CD4-positive, alpha-beta T cell treated with Interferon alpha-2 for 1 hour (primary cell): Measurements from ENCODE around the gene KCNA4.
"Not testable (repeated sequence)": the region's sequence is repeated elsewhere in the genome, so short reads cannot be mapped to it uniquely, and the experiment has no call there.

Source experiments
- DNase-seq, 2 donors: peaks; one replicate each; pipeline ENCODE4 v3.0.0-alpha.2; 2020 to 2022

The KCNA4 gene

DNA sequence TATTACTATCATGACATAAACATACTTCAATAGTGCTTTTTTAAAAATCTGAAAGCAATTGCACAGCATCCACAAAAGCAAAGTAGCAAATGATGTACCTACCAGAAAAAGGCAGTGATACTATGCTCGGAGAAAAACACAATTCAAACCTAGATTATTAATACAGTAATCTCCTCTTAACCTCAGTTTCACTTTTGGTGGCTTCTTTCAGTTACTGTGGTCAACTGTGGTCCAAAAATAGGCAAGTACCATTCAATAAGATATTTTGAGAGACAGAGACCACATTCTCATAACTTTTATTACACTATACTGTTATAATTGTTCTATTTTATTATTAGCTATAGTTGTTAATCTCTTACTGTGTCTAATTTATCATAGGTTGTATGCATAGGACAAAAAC, 20.8 kb downstream of the KCNA4 start:
- no peak for DNase-seq

DNA sequence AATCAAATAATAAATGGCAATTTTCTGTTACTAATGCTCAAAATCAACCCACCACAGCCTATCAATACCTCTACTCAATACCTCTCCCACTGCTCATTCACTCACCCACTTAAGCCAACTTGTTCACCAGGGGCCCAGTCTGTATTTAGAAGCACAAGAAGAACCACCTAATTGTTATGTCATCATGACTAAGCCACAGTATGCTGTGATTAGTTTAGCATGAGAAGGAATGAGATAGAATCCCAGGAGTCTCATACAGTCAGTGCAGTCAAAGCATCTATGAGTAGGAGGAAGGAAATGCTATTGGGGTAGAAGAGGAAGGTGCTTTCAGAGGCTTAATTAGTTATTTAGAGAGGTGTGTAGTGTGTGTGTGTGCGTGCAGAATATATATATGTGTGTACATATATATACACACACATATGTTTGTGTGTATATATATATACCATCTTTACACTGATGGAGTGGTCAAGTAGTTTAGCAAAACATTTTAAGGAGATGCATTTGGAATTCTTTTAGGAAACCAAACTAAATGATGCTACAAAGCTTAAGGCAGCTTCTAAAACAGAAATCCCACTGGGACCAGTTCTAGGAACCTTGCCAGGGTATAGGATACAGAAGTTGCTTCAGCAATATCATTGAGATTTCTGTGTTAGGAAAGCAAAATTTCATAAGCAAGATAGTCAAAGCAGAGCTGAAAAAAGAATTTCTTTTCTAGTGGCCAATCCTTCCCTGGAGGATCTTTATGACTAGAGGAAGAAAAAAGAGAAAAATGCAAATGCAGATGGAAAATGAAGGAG, 27.5 kb downstream of the KCNA4 start:
- no peak for DNase-seq

DNA sequence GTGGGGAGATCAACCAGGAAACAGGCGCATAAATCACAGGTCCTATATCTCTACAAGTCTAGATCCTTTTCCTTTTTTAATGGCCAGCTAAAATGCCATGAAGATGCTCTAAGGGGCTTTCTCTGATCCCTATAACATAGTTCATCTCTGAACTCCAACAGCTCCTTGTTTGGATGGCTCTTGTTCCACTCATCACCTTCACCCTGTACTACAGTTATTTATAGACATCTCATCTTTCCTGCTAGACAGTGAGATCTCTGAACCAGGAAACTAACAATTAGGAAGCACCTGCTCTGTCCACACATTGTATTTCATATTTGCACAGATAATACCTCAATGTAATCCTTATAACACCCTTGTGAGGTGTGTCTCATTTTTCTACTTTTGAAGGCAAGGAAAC, 31.6 kb downstream of the KCNA4 start:
- DNase-seq = no peak

DNA sequence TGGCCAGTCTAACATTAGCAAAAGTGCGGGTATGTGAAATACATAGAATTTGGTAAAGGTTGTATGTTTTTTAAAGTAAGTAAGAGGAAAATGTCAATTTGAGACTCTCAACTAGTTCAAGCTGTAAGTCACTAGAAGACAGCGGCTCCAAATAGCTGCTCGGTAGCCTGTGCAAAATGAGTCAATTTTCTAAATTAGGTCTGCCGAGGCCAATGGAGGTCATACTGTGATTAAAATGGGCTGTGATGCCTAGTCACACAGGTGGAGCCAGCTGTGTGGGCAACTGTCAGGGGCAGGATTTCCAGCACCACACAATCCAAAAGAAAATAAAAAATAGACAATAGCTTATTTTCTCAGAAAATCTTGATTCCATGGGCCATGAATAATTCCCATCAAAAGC, 32.3 kb downstream of the KCNA4 start:
- DNase-seq = no peak

DNA sequence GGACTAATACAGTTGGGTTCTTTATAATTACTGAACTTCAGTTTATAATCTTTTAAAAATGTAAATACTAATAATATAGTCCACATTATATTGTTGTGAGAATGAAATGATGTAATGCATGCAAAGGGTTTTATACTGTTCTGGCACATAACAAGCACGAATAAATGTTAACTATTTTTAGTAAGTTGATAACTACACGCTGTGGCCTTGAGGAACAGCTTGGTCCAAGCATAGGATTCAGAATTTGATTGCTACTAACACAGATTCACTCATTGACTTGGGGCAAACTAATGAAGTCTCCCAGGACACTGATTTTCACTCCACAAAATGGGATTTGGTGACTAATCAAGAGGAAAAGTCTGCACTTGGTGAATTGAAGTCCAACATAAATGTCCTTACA, 38.3 kb downstream of the KCNA4 start:
- DNase-seq = no peak

DNA sequence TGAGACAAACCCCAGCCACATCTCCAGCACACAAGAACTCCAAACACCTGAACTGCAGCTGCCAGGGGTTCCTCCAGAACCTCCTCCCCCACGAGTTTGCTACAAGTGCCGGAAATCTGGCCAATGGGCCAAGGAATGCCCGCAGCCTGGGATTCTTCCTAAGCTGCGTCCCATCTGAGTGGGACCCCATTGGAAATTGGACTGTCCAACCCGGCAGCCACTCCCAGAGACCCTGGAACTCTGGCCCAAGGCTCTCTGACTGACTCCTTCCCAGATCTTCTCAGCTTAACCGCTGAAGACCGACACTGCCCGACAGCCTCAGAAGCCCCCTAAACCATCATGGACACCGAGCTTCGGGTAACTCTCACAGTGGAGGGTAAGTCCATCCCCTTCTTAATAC, 41.2 kb downstream of the KCNA4 start:
- DNase-seq = not testable (repeated sequence)

DNA sequence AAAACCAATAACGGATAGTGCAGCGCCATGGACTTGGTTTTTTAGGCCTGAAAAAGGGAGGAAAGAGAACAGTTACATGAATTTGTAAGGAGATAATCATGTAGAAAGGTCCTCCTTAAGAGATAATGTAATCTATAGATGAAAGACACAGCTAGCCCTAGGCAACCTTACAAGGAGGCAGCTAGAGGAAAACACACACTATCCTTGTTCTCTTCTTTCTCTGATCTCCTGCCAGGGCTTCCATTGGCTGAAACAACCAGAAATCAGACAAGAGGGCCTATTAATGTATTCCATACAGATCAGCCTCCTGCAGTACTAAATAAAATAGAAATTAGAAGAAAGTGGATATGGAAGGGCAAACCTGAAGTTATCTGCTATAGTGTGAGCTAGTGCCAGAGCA, 53.0 kb downstream of the KCNA4 start:
- DNase-seq = no peak

DNA sequence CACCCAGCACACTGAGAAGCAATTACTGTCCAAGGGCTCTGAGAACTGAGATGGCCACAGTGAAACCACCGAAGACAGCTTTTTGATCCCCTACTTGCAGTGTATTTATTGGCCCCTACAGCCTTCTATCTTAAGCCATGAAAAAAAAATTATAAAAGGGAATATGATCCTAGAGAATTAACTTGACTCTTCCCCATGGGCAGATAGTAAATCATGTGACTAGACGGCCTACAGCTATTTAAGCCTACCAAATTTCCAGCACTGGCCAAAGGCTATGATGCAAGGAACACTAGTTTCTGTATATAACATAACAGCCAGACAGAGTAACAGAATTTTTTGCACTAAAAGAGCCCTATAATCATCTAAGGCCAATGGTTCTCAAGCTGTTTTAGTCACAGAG, 53.8 kb downstream of the KCNA4 start:
- DNase-seq = no peak

DNA sequence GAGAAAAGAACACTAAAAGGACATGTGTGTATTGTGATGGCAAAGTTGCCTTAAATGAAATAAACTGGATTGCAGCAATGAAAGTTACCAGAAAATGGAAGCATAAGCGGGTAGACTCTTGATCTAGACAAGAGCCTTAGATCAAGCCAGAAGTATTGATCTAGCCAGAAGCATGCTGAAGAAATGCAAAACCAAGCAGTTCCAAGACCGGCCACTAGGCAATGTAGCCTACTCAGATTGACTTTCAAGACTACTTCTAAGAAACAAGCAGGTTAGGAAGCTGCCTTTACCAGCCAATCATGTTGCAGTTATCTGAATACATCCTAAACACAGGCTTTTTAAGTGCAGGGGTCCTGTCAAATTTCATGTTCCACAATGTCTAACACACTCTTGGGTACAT, 54.6 kb downstream of the KCNA4 start:
- no peak for DNase-seq
